Measurements from ENCODE around the gene ADGRA1.

The ADGRA1 gene

DNA sequence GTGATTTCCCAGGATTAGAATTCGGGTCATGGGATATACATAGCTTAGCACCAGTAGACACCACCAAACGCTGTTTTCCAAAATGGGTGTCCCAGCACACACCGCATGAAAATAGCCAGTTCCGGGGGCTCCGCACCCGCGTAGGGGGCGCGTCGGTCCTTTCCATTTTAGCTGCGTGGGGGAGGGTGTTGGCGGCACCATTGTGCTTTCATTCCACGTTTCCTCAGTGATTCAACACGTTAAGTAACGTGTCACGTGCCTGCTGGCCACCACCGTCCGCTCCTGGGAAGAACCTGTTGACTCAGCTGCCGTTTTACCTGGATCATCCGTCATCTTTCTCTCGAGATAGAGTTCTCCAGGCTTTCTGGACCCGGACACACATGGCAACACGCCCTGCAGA lies 25.6 kb upstream of the ADGRA1 start:
- Histone ChIP-seq H3K4me2 (no peak overlapping the region), H3K36me3 (ENCODE audit: insufficient read depth) (no peaks in the 10 kb centered on the region), H4K20me1 (ENCODE audit: insufficient read depth) (no peaks in the 10 kb centered on the region)

GRCh38 chr10:133062635-133063034 lies 25.1 kb upstream of the ADGRA1 start:
- no peak overlapping the region for H3K27ac ChIP-seq

More for the DNA sequence above, 25.6 kb upstream of the ADGRA1 start:
- Histone ChIP-seq H3K27ac (no peak overlapping the region), H3K79me2 (ENCODE audit: insufficient read depth, low read depth) (no peaks in the 10 kb centered on the region), H3K27me3 (ENCODE audit: insufficient read depth, low read depth) (peaks cover 16% of the 10 kb centered on the region; the same call in 1 of the 2 replicates), H3K9ac (no peak overlapping the region), H2AFZ (ENCODE audit: low read depth) (no peak overlapping the region), H3K4me3 (IDR thresholded peaks at IDR 0.05; ENCODE audit: insufficient read depth, low read depth, low read length) (no peak overlapping the region), H3K4me1 (ENCODE audit: low read depth, poor library complexity, severe bottlenecking) (no peaks in the 10 kb centered on the region)
- TF ChIP-seq CTCF (conservative IDR thresholded peaks at IDR 0.05; ENCODE audit: low read depth, low read length) = no peak

GRCh38 chr10:133067149-133068105 lies 20.3 kb upstream of the ADGRA1 start:
- Histone ChIP-seq H2AFZ (ENCODE audit: low read depth) (no peak overlapping the region), H3K9ac (no peak overlapping the region), H4K20me1 (ENCODE audit: insufficient read depth) (no peaks in the 10 kb centered on the region), H3K27ac (no peak overlapping the region), H3K36me3 (ENCODE audit: insufficient read depth) (no peaks in the 10 kb centered on the region), H3K27me3 (ENCODE audit: insufficient read depth, low read depth) (peaks cover 26% of the 10 kb centered on the region), H3K4me2 (no peak overlapping the region), H3K4me1 (ENCODE audit: low read depth, poor library complexity, severe bottlenecking) (no peaks in the 10 kb centered on the region), H3K4me3 (IDR thresholded peaks at IDR 0.05; ENCODE audit: insufficient read depth, low read depth, low read length) (no peak overlapping the region), H3K79me2 (ENCODE audit: insufficient read depth, low read depth) (no peaks in the 10 kb centered on the region)
- TF ChIP-seq CTCF (conservative IDR thresholded peaks at IDR 0.05; ENCODE audit: low read depth, low read length) = no peak

More at GRCh38 chr10:133062635-133063034, 25.1 kb upstream of the ADGRA1 start:
- no peaks in the 10 kb centered on the region for H3K36me3 ChIP-seq (ENCODE audit: insufficient read depth)
- H3K79me2 ChIP-seq (ENCODE audit: insufficient read depth, low read depth) = no peaks in the 10 kb centered on the region
- H3K4me3 ChIP-seq (IDR thresholded peaks at IDR 0.05; ENCODE audit: insufficient read depth, low read depth, low read length) = no peak overlapping the region
- no peak overlapping the region for H3K9ac ChIP-seq
- H3K4me1 ChIP-seq (ENCODE audit: low read depth, poor library complexity, severe bottlenecking) = no peaks in the 10 kb centered on the region
- TF ChIP-seq CTCF (conservative IDR thresholded peaks at IDR 0.05; ENCODE audit: low read depth, low read length) = no peak
- no peak overlapping the region for H3K4me2 ChIP-seq
- H4K20me1 ChIP-seq (ENCODE audit: insufficient read depth) = no peaks in the 10 kb centered on the region
- peaks cover 19% of the 10 kb centered on the region; the same call in 1 of the 2 replicates for H3K27me3 ChIP-seq (ENCODE audit: insufficient read depth, low read depth)
- no peak overlapping the region for H2AFZ ChIP-seq (ENCODE audit: low read depth)

GRCh38 chr10:133068111-133069032 lies 19.4 kb upstream of the ADGRA1 start:
- peaks cover 28% of the 10 kb centered on the region for H3K27me3 ChIP-seq (ENCODE audit: insufficient read depth, low read depth)
- H3K4me3 ChIP-seq (IDR thresholded peaks at IDR 0.05; ENCODE audit: insufficient read depth, low read depth, low read length) = no peak overlapping the region
- H4K20me1 ChIP-seq (ENCODE audit: insufficient read depth) = no peaks in the 10 kb centered on the region
- H3K27ac ChIP-seq = no peak overlapping the region
- H3K4me1 ChIP-seq (ENCODE audit: low read depth, poor library complexity, severe bottlenecking) = no peaks in the 10 kb centered on the region
- no peaks in the 10 kb centered on the region for H3K79me2 ChIP-seq (ENCODE audit: insufficient read depth, low read depth)
- H3K36me3 ChIP-seq (ENCODE audit: insufficient read depth) = no peaks in the 10 kb centered on the region
- no peak overlapping the region for H3K4me2 ChIP-seq
- TF ChIP-seq CTCF (conservative IDR thresholded peaks at IDR 0.05; ENCODE audit: low read depth, low read length) = no peak
- H2AFZ ChIP-seq (ENCODE audit: low read depth) = no peak overlapping the region
- no peak overlapping the region for H3K9ac ChIP-seq

Data from KMS-11 (cell line).